ENCODE data around the gene SPATA2L. TPM values are rescaled to one million over a fixed set of nuclear protein-coding genes. Genes with fewer than 3 reads are reported as not detected.
A peak's percentile ranks its signal among the peaks of the same experiment; 100 is the strongest.

SPATA2L gene
- total and polyA plus RNA-seq, 2 of the 13 experiments (the other 11 are each of a cell fraction or from before 2014, with no cell fraction given): 9.1 to 20.7 TPM

DNA sequence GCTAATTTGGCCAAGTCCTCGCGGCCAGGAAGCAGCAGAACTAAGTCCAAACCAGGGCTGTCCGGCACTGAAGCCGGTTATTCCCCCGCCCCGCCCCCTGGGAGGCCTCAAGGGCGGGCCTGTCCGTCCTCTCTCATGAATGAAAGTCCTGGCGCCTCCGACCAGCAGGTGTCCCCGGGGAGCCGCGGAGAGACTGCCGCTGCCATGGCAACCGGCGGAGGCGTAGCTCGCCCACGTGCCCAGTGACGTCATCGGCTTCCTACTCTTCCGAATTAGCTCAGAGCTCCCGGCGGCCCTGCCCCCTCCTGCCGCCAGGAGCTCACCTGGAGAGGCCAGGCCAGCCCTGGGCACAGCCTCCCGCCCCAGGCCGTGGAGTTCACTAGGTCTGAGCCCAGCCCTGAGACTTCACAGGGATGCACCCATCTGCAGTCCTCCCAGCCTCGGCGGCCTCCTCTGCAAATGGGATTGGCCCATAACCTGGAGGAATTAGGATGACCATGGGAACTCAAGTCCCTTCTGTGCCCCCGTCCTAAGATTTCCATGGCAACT lies 1.3 kb downstream of the SPATA2L start (continued):
- TF ChIP-seq, protein P1, sequence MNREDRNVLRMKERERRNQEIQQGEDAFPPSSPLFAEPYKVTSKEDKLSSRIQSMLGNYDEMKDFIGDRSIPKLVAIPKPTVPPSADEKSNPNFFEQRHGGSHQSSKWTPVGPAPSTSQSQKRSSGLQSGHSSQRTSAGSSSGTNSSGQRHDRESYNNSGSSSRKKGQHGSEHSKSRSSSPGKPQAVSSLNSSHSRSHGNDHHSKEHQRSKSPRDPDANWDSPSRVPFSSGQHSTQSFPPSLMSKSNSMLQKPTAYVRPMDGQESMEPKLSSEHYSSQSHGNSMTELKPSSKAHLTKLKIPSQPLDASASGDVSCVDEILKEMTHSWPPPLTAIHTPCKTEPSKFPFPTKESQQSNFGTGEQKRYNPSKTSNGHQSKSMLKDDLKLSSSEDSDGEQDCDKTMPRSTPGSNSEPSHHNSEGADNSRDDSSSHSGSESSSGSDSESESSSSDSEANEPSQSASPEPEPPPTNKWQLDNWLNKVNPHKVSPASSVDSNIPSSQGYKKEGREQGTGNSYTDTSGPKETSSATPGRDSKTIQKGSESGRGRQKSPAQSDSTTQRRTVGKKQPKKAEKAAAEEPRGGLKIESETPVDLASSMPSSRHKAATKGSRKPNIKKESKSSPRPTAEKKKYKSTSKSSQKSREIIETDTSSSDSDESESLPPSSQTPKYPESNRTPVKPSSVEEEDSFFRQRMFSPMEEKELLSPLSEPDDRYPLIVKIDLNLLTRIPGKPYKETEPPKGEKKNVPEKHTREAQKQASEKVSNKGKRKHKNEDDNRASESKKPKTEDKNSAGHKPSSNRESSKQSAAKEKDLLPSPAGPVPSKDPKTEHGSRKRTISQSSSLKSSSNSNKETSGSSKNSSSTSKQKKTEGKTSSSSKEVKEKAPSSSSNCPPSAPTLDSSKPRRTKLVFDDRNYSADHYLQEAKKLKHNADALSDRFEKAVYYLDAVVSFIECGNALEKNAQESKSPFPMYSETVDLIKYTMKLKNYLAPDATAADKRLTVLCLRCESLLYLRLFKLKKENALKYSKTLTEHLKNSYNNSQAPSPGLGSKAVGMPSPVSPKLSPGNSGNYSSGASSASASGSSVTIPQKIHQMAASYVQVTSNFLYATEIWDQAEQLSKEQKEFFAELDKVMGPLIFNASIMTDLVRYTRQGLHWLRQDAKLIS (CRISPR knock-in tag; IDR thresholded peaks at IDR 0.05): no peak
- TF ChIP-seq, protein P2, sequence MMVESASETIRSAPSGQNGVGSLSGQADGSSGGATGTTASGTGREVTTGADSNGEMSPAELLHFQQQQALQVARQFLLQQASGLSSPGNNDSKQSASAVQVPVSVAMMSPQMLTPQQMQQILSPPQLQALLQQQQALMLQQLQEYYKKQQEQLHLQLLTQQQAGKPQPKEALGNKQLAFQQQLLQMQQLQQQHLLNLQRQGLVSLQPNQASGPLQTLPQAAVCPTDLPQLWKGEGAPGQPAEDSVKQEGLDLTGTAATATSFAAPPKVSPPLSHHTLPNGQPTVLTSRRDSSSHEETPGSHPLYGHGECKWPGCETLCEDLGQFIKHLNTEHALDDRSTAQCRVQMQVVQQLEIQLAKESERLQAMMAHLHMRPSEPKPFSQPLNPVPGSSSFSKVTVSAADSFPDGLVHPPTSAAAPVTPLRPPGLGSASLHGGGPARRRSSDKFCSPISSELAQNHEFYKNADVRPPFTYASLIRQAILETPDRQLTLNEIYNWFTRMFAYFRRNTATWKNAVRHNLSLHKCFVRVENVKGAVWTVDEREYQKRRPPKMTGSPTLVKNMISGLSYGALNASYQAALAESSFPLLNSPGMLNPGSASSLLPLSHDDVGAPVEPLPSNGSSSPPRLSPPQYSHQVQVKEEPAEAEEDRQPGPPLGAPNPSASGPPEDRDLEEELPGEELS (CRISPR knock-in tag; IDR thresholded peaks at IDR 0.05): peak; percentile 61
- TF ChIP-seq MBNL3 (CRISPR knock-in tag; conservative IDR thresholded peaks at IDR 0.05) (no peak), ZSCAN25 (CRISPR knock-in tag; IDR thresholded peaks at IDR 0.05) (0 out of 2 replicates have a peak, but pooled peaks have one; percentile 31), SP140L (CRISPR knock-in tag; IDR thresholded peaks at IDR 0.05; ENCODE audit: borderline replicate concordance) (no peak), ZKSCAN5 (CRISPR knock-in tag; IDR thresholded peaks at IDR 0.05) (no peak), SNAPC2 (CRISPR knock-in tag; IDR thresholded peaks at IDR 0.05) (no peak; the same call in 1 of the 2 replicates), NR3C1 (CRISPR knock-in tag; IDR thresholded peaks at IDR 0.05) (no peak), ZNF12 (CRISPR knock-in tag; IDR thresholded peaks at IDR 0.05) (peak; percentile 85; the same call in 1 of the 2 replicates), ZFP82 (CRISPR knock-in tag; IDR thresholded peaks at IDR 0.05; ENCODE audit: borderline replicate concordance) (no peak), RCOR2 (CRISPR knock-in tag; IDR thresholded peaks at IDR 0.05) (peak; percentile 14; the same call in 1 of the 2 replicates), RAD21 (CRISPR knock-in tag; IDR thresholded peaks at IDR 0.05) (peak; percentile 96), ZNF446 (CRISPR knock-in tag; IDR thresholded peaks at IDR 0.05) (no peak; the same call in 1 of the 2 replicates), ELF3 (CRISPR knock-in tag; IDR thresholded peaks at IDR 0.05) (peak; percentile 80)
- TF ChIP-seq, protein P3, sequence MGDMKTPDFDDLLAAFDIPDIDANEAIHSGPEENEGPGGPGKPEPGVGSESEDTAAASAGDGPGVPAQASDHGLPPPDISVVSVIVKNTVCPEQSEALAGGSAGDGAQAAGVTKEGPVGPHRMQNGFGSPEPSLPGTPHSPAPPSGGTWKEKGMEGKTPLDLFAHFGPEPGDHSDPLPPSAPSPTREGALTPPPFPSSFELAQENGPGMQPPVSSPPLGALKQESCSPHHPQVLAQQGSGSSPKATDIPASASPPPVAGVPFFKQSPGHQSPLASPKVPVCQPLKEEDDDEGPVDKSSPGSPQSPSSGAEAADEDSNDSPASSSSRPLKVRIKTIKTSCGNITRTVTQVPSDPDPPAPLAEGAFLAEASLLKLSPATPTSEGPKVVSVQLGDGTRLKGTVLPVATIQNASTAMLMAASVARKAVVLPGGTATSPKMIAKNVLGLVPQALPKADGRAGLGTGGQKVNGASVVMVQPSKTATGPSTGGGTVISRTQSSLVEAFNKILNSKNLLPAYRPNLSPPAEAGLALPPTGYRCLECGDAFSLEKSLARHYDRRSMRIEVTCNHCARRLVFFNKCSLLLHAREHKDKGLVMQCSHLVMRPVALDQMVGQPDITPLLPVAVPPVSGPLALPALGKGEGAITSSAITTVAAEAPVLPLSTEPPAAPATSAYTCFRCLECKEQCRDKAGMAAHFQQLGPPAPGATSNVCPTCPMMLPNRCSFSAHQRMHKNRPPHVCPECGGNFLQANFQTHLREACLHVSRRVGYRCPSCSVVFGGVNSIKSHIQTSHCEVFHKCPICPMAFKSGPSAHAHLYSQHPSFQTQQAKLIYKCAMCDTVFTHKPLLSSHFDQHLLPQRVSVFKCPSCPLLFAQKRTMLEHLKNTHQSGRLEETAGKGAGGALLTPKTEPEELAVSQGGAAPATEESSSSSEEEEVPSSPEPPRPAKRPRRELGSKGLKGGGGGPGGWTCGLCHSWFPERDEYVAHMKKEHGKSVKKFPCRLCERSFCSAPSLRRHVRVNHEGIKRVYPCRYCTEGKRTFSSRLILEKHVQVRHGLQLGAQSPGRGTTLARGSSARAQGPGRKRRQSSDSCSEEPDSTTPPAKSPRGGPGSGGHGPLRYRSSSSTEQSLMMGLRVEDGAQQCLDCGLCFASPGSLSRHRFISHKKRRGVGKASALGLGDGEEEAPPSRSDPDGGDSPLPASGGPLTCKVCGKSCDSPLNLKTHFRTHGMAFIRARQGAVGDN (CRISPR knock-in tag; IDR thresholded peaks at IDR 0.05): peak; percentile 74
- TF ChIP-seq, protein P4, sequence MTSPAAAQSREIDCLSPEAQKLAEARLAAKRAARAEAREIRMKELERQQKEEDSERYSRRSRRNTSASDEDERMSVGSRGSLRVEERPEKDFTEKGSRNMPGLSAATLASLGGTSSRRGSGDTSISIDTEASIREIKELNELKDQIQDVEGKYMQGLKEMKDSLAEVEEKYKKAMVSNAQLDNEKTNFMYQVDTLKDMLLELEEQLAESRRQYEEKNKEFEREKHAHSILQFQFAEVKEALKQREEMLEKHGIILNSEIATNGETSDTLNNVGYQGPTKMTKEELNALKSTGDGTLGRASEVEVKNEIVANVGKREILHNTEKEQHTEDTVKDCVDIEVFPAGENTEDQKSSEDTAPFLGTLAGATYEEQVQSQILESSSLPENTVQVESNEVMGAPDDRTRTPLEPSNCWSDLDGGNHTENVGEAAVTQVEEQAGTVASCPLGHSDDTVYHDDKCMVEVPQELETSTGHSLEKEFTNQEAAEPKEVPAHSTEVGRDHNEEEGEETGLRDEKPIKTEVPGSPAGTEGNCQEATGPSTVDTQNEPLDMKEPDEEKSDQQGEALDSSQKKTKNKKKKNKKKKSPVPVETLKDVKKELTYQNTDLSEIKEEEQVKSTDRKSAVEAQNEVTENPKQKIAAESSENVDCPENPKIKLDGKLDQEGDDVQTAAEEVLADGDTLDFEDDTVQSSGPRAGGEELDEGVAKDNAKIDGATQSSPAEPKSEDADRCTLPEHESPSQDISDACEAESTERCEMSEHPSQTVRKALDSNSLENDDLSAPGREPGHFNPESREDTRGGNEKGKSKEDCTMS (CRISPR knock-in tag; conservative IDR thresholded peaks at IDR 0.05): no peak
